ENCODE measurements around the gene ZFAND4.

- TF ChIP-seq CTCF (optimal IDR thresholded peaks at IDR 0.05 in 1 of 3, IDR thresholded peaks at IDR 0.05 in 1 of 3, conservative IDR thresholded peaks at IDR 0.05 in 1 of 3; ENCODE audit: extremely low read depth in 1 of 3, insufficient read depth in 2 of 3, low read length in 3 of 3) (no peak), EZH2 (IDR thresholded peaks at IDR 0.05; ENCODE audit: low read length) (no peak)
These were observed 73.5 kb downstream of the ZFAND4 start for GRCh38 chr10:45599021-45599603.
